ENCODE results near the gene TAGAP. TPM values are rescaled to one million over a fixed set of nuclear protein-coding genes. Genes with fewer than 3 reads are reported as not detected.
"Not testable (repeated sequence)": the region's sequence is repeated elsewhere in the genome, so short reads cannot be mapped to it uniquely, and the experiment has no call there.

The TAGAP gene
- total RNA-seq, 2 donors from 2014 or later: 1.1 to 2.3 TPM

DNA sequence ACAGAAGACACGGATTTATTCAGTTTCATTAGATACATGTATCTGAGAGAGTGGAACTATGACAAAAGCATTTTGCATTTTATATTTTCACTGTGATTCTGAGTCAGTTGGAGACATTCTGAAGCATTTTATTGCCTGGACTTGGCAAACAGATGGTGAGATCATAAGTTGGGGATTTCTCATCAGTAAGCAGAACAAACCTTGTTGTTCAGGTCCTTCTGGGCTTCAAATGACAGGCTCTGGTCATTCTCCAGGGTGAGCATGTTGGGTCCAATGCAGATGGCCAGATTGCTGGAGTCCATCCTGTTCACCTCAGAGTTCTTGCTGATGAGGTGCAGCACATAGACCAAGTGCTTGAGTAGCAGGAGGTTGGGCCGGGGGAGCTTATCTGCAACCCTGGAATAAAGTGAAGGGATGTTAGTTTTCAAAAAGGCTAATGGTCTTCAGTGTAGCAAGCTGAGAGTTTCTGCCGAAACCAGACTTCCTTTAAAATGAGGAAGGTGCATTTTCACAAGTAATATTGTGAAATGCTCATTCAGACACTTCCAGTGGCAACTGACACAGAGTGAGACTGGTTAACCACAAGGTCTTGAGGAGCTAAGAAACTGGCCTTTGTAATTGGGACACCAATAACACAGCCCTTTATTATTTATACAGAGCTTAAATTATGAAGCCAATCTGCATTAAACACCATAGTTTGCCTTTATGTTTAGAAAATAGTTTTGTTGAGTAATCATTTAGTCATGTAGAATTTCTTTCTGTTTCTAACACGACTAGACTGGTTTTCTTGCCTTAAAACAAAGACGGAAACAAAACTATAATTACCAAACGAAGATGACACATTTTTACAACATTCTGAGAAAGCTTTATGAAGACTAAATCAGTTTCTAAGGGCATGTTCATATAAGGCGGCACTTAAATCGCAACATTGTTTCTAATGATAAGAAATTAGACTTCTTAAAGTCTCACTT, 5.6 kb downstream of the TAGAP start:
- intact Hi-C loops (cut with DNase I): no loop called here
- peak; percentile 19 for DNase-seq
- Histone ChIP-seq H3K27me3 (no peaks in the 10 kb centered on the region), H3K4me3 (no peak overlapping the region), H3K27ac (peak overlapping the region; percentile 10), H3K9ac (ENCODE audit: low read depth in 2 of 2, low read length in 2 of 2) (no peak overlapping the region), H3K4me1 (no peaks in the 10 kb centered on the region), H3K9me3 (no peaks in the 10 kb centered on the region), H3K36me3 (no peaks in the 10 kb centered on the region)
- TF ChIP-seq, protein P1, sequence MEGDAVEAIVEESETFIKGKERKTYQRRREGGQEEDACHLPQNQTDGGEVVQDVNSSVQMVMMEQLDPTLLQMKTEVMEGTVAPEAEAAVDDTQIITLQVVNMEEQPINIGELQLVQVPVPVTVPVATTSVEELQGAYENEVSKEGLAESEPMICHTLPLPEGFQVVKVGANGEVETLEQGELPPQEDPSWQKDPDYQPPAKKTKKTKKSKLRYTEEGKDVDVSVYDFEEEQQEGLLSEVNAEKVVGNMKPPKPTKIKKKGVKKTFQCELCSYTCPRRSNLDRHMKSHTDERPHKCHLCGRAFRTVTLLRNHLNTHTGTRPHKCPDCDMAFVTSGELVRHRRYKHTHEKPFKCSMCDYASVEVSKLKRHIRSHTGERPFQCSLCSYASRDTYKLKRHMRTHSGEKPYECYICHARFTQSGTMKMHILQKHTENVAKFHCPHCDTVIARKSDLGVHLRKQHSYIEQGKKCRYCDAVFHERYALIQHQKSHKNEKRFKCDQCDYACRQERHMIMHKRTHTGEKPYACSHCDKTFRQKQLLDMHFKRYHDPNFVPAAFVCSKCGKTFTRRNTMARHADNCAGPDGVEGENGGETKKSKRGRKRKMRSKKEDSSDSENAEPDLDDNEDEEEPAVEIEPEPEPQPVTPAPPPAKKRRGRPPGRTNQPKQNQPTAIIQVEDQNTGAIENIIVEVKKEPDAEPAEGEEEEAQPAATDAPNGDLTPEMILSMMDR (IDR thresholded peaks at IDR 0.05): no peak

DNA sequence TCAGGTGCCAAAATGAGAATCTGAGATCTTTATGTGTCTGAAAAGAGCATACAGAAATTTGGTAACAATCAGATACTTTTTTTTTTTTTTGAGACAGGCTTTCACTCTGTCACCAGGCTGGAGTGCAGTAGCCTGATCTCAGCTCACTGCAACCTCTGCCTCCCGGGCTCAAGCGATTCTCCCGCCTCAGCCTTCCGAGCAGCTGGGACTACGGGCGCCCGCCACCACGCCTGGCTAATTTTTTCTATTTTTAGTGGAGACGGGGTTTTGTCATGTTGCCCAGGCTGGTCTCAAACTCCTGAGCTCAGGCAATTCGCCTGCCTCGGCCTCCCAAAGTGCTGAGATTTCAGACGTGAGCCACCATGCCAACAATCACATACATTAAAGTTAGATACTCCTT, 6.5 kb downstream of the TAGAP start:
- H3K27ac ChIP-seq: peak overlapping the region; percentile 10
- H3K36me3 ChIP-seq; H3K9ac ChIP-seq (ENCODE audit: low read depth in 2 of 2, low read length in 2 of 2); H3K4me1 ChIP-seq; H3K4me3 ChIP-seq; H3K9me3 ChIP-seq; intact Hi-C loops (cut with DNase I); H3K27me3 ChIP-seq: not testable (repeated sequence)
- DNase-seq: peak; percentile 15

DNA sequence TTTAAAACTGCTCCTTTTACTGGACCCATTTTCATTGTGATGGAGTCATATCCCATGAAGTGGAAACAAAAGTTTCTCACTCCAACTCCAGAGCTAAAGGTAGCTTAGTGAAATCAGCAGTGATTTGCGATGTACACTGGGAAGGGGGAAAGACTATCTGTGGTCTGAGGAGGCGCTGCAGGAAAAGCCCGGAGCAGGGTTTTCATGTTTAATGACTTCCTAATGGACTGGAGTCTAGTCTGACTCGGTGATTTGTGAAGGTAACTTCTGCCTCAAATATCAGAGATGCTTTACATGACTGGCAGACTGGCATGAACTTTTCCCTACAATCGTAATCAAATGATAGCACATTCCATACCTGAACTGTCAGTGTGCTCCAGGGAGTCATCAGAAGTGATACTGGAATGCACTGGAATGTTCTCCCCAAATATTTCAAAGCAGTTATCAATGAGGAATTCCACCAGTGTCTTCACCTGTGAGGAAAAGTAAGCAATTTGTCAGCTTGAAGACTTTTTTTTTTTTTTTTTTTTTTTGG, 7.0 kb downstream of the TAGAP start:
- H3K36me3 ChIP-seq: no peaks in the 10 kb centered on the region
- no peaks in the 10 kb centered on the region for H3K27me3 ChIP-seq
- DNase-seq: peak; percentile 9
- H3K9me3 ChIP-seq: no peaks in the 10 kb centered on the region
- H3K4me3 ChIP-seq: no peak overlapping the region
- intact Hi-C loops (cut with DNase I): no loop called here
- H3K27ac ChIP-seq: no peak overlapping the region
- H3K4me1 ChIP-seq: no peaks in the 10 kb centered on the region
- no peak overlapping the region for H3K9ac ChIP-seq (ENCODE audit: low read depth in 2 of 2, low read length in 2 of 2)
- TF ChIP-seq, protein P1 (IDR thresholded peaks at IDR 0.05): no peak

DNA sequence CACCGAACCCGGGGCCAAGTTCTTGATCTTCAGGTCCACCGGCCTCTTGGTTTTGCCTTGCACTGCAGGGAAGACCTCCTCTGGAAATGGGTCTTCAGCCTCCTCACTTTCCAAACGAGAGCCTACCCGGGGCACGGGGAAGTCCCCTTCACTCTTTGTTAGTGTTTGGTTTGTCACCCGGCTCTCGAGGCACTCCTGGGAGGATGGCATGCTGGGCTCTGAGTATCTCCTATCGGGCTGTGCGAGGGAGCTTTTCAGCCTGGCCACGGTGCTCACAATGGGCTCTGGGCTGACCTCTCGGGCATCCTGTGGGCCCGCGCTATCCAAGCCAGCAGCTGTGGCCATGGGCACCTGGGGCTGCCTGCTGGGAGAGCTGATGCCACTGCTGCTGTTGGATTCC, 8.1 kb downstream of the TAGAP start:
- Histone ChIP-seq H3K27ac (no peak overlapping the region), H3K27me3 (no peaks in the 10 kb centered on the region), H3K9ac (ENCODE audit: low read depth in 2 of 2, low read length in 2 of 2) (no peak overlapping the region), H3K4me3 (no peak overlapping the region), H3K9me3 (no peaks in the 10 kb centered on the region), H3K36me3 (no peaks in the 10 kb centered on the region), H3K4me1 (no peaks in the 10 kb centered on the region)
- DNase-seq: peak; percentile 15
- intact Hi-C loops (cut with DNase I): no loop called here
- TF ChIP-seq, protein P1 (IDR thresholded peaks at IDR 0.05): no peak

DNA sequence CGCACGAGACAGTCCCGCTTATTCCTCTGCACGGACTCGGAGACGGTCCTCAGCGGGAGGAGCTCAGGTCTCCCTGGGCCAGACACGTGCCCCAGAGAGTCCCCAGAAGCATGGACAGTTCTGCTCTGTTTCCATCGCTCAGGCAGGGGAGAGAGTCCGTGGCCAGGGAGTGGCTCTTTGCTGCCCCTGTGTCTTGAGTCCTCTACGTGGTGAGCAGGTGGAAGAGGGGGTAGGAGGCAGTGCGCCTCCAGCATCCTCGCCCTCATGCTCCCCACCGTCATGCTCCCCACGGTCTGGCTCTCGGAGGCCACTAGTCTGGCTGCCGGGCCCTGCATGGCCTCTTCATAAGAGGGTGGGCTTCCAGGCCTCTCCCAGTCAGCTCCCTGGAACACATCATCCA, 8.9 kb downstream of the TAGAP start:
- no peak for DNase-seq
- Histone ChIP-seq H3K27ac (no peak overlapping the region), H3K9ac (ENCODE audit: low read depth in 2 of 2, low read length in 2 of 2) (no peak overlapping the region), H3K9me3 (no peaks in the 10 kb centered on the region), H3K27me3 (no peaks in the 10 kb centered on the region), H3K36me3 (no peaks in the 10 kb centered on the region), H3K4me3 (no peak overlapping the region), H3K4me1 (no peaks in the 10 kb centered on the region)
- TF ChIP-seq, protein P1 (IDR thresholded peaks at IDR 0.05): no peak
- intact Hi-C loops (cut with DNase I): no loop called here
